K562 (cell line): Measurements from ENCODE around the gene HUS1.

Experiments
- ATF3 ChIP-seq, 2 experiments: fragments of 450-650 bp in 1 of 2; sonication (generic) in 1 of 2; formaldehyde crosslinking in 1 of 2; IDR thresholded peaks in 1 of 2; conservative IDR thresholded peaks in 1 of 2; 2 replicates each; pipeline versions ENCODE4 v1.6.1 to v1.8.1; 2016 to 2023; ENCODE audit warnings: mild to moderate bottlenecking in 2 of 2, moderate library complexity in 2 of 2, inconsistent platforms in 1 of 2, missing genetic modification reagents in 1 of 2
- NFYB ChIP-seq: IDR thresholded peaks from 2 replicates; pipeline ENCODE4 v1.6.1; 2011; ENCODE audit warnings: mild to moderate bottlenecking, moderate library complexity; ENCODE audit not compliant: insufficient read length; ENCODE audit errors: extremely low read depth
- TAF1 ChIP-seq: IDR thresholded peaks from 2 replicates; pipeline ENCODE4 v1.6.1; 2011; ENCODE audit warnings: mild to moderate bottlenecking, low read length, moderate library complexity; ENCODE audit not compliant: insufficient read depth, control insufficient read depth, severe bottlenecking; ENCODE audit errors: extremely low read depth

GRCh38 chr7:48028938-48029337, 49.5 kb upstream of the HUS1 start, which contains the start of gene SUN3:
- no peak for TF ChIP-seq NFYB
- TF ChIP-seq TAF1, result no peak
- TF ChIP-seq ATF3 (IDR thresholded peaks at IDR 0.05), result peak; percentile 91
- TF ChIP-seq ATF3 (CRISPR knock-in tag; conservative IDR thresholded peaks at IDR 0.05), result no peak; the same call in 1 of the 2 replicates
